Measurements from ENCODE around the gene C4orf50. TPM values are rescaled to one million over a fixed set of nuclear protein-coding genes. Genes with fewer than 3 reads are reported as not detected.

Gene C4orf50
- total RNA-seq, 1 experiment from 2014 or later = 0.17 TPM

DNA sequence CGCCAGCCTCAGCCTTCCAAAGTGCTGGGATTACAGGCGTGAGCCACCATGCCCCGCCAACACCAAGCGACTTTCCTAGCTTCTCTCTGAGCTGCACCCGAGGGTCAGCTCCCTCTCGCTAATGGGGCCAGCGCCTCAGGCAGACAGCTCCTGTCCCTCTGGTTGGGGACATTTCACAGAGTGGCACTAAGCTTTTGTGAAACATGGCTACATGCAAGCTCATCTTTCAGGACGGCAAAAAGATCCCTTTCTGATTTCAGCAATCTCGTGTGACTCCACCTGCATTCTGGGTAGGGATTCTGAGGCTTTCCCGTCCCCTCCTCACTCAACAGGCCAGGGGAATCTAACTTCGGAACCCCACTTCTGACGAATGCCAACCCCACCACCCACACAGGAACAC lies 31.0 kb upstream of the C4orf50 start:
- H3K4me3 Mint-ChIP-seq = no peak overlapping the region
- H3K4ac ChIP-seq (ENCODE audit: low read depth, low read length) = no peak overlapping the region
- TF ChIP-seq, protein P1, sequence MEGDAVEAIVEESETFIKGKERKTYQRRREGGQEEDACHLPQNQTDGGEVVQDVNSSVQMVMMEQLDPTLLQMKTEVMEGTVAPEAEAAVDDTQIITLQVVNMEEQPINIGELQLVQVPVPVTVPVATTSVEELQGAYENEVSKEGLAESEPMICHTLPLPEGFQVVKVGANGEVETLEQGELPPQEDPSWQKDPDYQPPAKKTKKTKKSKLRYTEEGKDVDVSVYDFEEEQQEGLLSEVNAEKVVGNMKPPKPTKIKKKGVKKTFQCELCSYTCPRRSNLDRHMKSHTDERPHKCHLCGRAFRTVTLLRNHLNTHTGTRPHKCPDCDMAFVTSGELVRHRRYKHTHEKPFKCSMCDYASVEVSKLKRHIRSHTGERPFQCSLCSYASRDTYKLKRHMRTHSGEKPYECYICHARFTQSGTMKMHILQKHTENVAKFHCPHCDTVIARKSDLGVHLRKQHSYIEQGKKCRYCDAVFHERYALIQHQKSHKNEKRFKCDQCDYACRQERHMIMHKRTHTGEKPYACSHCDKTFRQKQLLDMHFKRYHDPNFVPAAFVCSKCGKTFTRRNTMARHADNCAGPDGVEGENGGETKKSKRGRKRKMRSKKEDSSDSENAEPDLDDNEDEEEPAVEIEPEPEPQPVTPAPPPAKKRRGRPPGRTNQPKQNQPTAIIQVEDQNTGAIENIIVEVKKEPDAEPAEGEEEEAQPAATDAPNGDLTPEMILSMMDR (conservative IDR thresholded peaks at IDR 0.05) = no peak
- no peak overlapping the region for H2AK5ac ChIP-seq (ENCODE audit: insufficient read length, low read length)
- no peaks in the 10 kb centered on the region for H3K4me1 ChIP-seq (ENCODE audit: insufficient read depth, low read length)
- H3K23ac ChIP-seq (ENCODE audit: insufficient read length, low read depth, low read length) = no peak overlapping the region
- H4K8ac ChIP-seq (replicated peaks; ENCODE audit: insufficient read length, low read depth, low read length) = no peak overlapping the region
- no peak overlapping the region for H3K9ac ChIP-seq (ENCODE audit: extremely low read depth, insufficient read length, low read length)
- no peak for DNase-seq
- H2BK12ac ChIP-seq (ENCODE audit: insufficient read length, low read depth, low read length) = no peak overlapping the region
- no peak overlapping the region for H2AFZ ChIP-seq (ENCODE audit: low read length)
- no peak overlapping the region for H3K27ac ChIP-seq (ENCODE audit: insufficient read length, low read depth, low read length)
- no peak overlapping the region for H4K91ac ChIP-seq (ENCODE audit: insufficient read length, low read depth, low read length)
- no peaks in the 10 kb centered on the region for H4K20me1 ChIP-seq (ENCODE audit: control insufficient read depth, insufficient read depth, insufficient read length)
- H3K79me1 ChIP-seq (ENCODE audit: insufficient read depth, low read depth, low read length, poor library complexity, severe bottlenecking) = no peaks in the 10 kb centered on the region
- H3K23me2 ChIP-seq (ENCODE audit: insufficient read length, low read depth, low read length, poor library complexity, severe bottlenecking) = no peaks in the 10 kb centered on the region
- H3K36me3 Mint-ChIP-seq (ENCODE audit: insufficient read depth in 1 of 3, low read depth in 3 of 3) = no peaks in the 10 kb centered on the region
- no peaks in the 10 kb centered on the region for H3K9me3 ChIP-seq (ENCODE audit: control insufficient read depth, low read depth, low read length)
- no peak overlapping the region for H3K27ac Mint-ChIP-seq
- no peaks in the 10 kb centered on the region for H3K27me3 ChIP-seq (ENCODE audit: insufficient read depth, low read length)
- no peak overlapping the region for H3K56ac ChIP-seq (ENCODE audit: insufficient read length, low read depth, low read length)
- no peak overlapping the region for H2BK5ac ChIP-seq (ENCODE audit: insufficient read length, low read length)
- H3K9me3 Mint-ChIP-seq = no peaks in the 10 kb centered on the region
- H3K14ac ChIP-seq (ENCODE audit: insufficient read depth, low read length) = no peak overlapping the region
- H2BK15ac ChIP-seq (ENCODE audit: low read depth, low read length) = no peak overlapping the region
- no peak overlapping the region for H3K18ac ChIP-seq (ENCODE audit: insufficient read length, low read depth, low read length)
- WGBS (ENCODE audit: extremely low coverage, insufficient read length, low lambda C conversion rate) = no CpG with 5 or more reads among the region's 12 CpGs
- no peaks in the 10 kb centered on the region for H3K79me2 ChIP-seq (ENCODE audit: insufficient read depth, low read length)
- no peak overlapping the region for H3T11ph ChIP-seq (ENCODE audit: low read length)
- H3K27me3 Mint-ChIP-seq (ENCODE audit: low read depth) = peaks cover 5% of the 10 kb centered on the region
- H2BK120ac ChIP-seq (ENCODE audit: low read depth, low read length, poor library complexity, severe bottlenecking) = no peak overlapping the region
- no peak overlapping the region for H2BK20ac ChIP-seq (ENCODE audit: low read depth, low read length, poor library complexity, severe bottlenecking)
- H4K5ac ChIP-seq (ENCODE audit: insufficient read length, low read depth, low read length) = no peak overlapping the region
- peaks cover 9 to 16% of the 10 kb centered on the region in 2 experiments for H3K4me1 Mint-ChIP-seq
- H3K4me2 ChIP-seq (ENCODE audit: insufficient read depth, insufficient read length, low read length) = no peak overlapping the region

Measured in H9 (cell line).